OCI-LY3 (cell line): Measurements from ENCODE around the gene RELL1.

Experiments used
- H2AFZ ChIP-seq: fragments of 200-600, 300-600 bp; shearing (Covaris generic); 2 replicates; pipeline ENCODE4 v1.6.0; 2014; ENCODE audit warnings: antibody characterized with exemption, low read depth, low read length
- H3K27ac ChIP-seq: fragments of 200-600, 300-600 bp; sonication (generic); 2 replicates; pipeline ENCODE4 v1.5.1; 2014; ENCODE audit warnings: mild to moderate bottlenecking, low read length, moderate library complexity, mixed read lengths
- H3K27me3 ChIP-seq: fragments of 200-600, 300-600 bp; sonication (generic); 2 replicates; pipeline ENCODE4 v1.6.1; 2014; ENCODE audit warnings: low read depth, low read length, mixed read lengths
- H3K36me3 ChIP-seq: fragments of 200-600, 300-600 bp; sonication (generic); replicated peaks from 2 replicates; pipeline ENCODE3; 2014; ENCODE audit warnings: low read depth, low read length, mixed read lengths
- H3K4me1 ChIP-seq: fragments of 300-600, 200-600 bp; sonication (generic); 2 replicates; pipeline ENCODE4 v1.6.1; 2014; ENCODE audit warnings: low read length, mixed read lengths
- H3K4me2 ChIP-seq: fragments of 200-600, 300-600 bp; sonication (generic); 2 replicates; pipeline ENCODE4 v1.6.1; 2014; ENCODE audit warnings: low read length, mixed read lengths
- H3K4me3 ChIP-seq: fragments of 300-600, 200-600 bp; sonication (generic); 2 replicates; pipeline ENCODE4 v1.5.1; 2014; ENCODE audit warnings: antibody characterized with exemption, mild to moderate bottlenecking, low read length, moderate library complexity
- H3K79me2 ChIP-seq: fragments of 300-600, 200-600 bp; shearing (Covaris generic); 2 replicates; pipeline ENCODE4 v1.6.1; 2014; ENCODE audit warnings: mild to moderate bottlenecking, low read length, mixed read lengths
- H3K9ac ChIP-seq: fragments of 300-600, 200-600 bp; shearing (Covaris generic); 2 replicates; pipeline ENCODE4 v1.6.0; 2014; ENCODE audit warnings: mild to moderate bottlenecking, low read length, moderate library complexity
- H3K9me3 ChIP-seq: fragments of 200-600, 300-600 bp; shearing (Covaris generic); 2 replicates; pipeline ENCODE4 v1.6.1; 2014; ENCODE audit warnings: low read length, mixed read lengths; ENCODE audit not compliant: insufficient read depth
- H4K20me1 ChIP-seq: fragments of 200-600, 300-600 bp; sonication (generic); 2 replicates; pipeline ENCODE4 v1.6.1; 2016; ENCODE audit warnings: low read length, mixed read lengths; ENCODE audit not compliant: insufficient read depth
- CTCF ChIP-seq: fragments of 200-600, 300-600 bp; sonication (generic); IDR thresholded peaks from 2 replicates; pipeline ENCODE4 v1.5.1; 2014; ENCODE audit warnings: antibody characterized with exemption, low read length, low read depth
- EZH2phosphoT487 ChIP-seq: fragments of 200-600 bp; shearing (Covaris generic); IDR thresholded peaks from 2 replicates; pipeline ENCODE4 v1.6.1; 2018; ENCODE audit warnings: antibody characterized with exemption, mixed run types, low read depth

RELL1 gene

GRCh38 chr4:37631551-37631950 is 54.6 kb downstream of the RELL1 start:
- Histone ChIP-seq H3K9ac (no peak overlapping the region), H3K79me2 (no peaks in the 10 kb centered on the region), H3K4me3 (no peak overlapping the region), H3K9me3 (no peaks in the 10 kb centered on the region), H4K20me1 (no peaks in the 10 kb centered on the region), H3K27ac (no peak overlapping the region), H3K27me3 (peaks cover 15% of the 10 kb centered on the region; the same call in 1 of the 2 replicates), H3K36me3 (no peaks in the 10 kb centered on the region), H2AFZ (no peak overlapping the region), H3K4me1 (peaks cover 21% of the 10 kb centered on the region), H3K4me2 (no peak overlapping the region)
- TF ChIP-seq EZH2phosphoT487 (no peak), CTCF (no peak)

- Histone ChIP-seq H2AFZ (no peak overlapping the region), H3K27me3 (peaks cover 6% of the 10 kb centered on the region; the same call in 1 of the 2 replicates), H3K4me2 (no peak overlapping the region), H3K4me1 (peaks cover 19% of the 10 kb centered on the region), H3K9me3 (no peaks in the 10 kb centered on the region), H3K9ac (no peak overlapping the region), H3K4me3 (no peak overlapping the region), H3K27ac (no peak overlapping the region), H4K20me1 (no peaks in the 10 kb centered on the region), H3K36me3 (no peaks in the 10 kb centered on the region), H3K79me2 (no peaks in the 10 kb centered on the region)
- no peak for TF ChIP-seq CTCF
- TF ChIP-seq EZH2phosphoT487 = no peak
Observed at GRCh38 chr4:37629713-37630112, 56.5 kb downstream of the RELL1 start.

- H3K27ac ChIP-seq = no peak overlapping the region
- H3K4me3 ChIP-seq = no peak overlapping the region
- peaks cover 13% of the 10 kb centered on the region for H3K4me1 ChIP-seq
- no peaks in the 10 kb centered on the region for H3K36me3 ChIP-seq
- peaks cover 6% of the 10 kb centered on the region; the same call in 1 of the 2 replicates for H3K27me3 ChIP-seq
- no peak overlapping the region for H3K9ac ChIP-seq
- H4K20me1 ChIP-seq = no peaks in the 10 kb centered on the region
- no peak overlapping the region for H3K4me2 ChIP-seq
- no peaks in the 10 kb centered on the region for H3K9me3 ChIP-seq
- no peaks in the 10 kb centered on the region for H3K79me2 ChIP-seq
- H2AFZ ChIP-seq = no peak overlapping the region
- TF ChIP-seq EZH2phosphoT487 (no peak), CTCF (no peak)
Observed at GRCh38 chr4:37628977-37629609, 57.1 kb downstream of the RELL1 start.

DNA sequence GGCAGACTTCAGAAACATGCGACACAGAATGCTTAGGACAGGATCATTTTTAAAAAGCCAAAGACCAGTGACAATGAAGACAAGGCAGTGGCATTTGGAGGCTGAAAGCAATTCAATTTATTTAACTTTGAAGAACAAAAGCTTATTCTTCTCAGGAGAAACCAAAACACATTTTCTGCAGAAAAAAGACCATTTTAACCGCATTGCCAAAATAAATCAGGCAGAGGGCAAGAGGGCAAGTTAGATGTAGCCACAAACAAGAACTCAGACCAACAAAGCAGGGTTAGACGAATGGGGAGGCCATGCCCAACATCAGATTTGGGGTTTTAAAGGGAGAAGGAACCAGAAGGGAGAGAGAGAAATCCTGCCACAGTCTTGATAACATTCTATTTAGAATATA is 58.9 kb downstream of the RELL1 start:
- no peaks in the 10 kb centered on the region for H3K79me2 ChIP-seq
- no peak overlapping the region for H3K27ac ChIP-seq
- no peak overlapping the region for H3K4me2 ChIP-seq
- TF ChIP-seq EZH2phosphoT487 (no peak), CTCF (no peak)
- H3K36me3 ChIP-seq = no peaks in the 10 kb centered on the region
- no peak overlapping the region for H3K9ac ChIP-seq
- no peak overlapping the region for H2AFZ ChIP-seq
- H3K9me3 ChIP-seq = no peaks in the 10 kb centered on the region
- peaks cover 2% of the 10 kb centered on the region for H3K4me1 ChIP-seq
- H3K27me3 ChIP-seq = peaks cover 6% of the 10 kb centered on the region; the same call in 1 of the 2 replicates
- H4K20me1 ChIP-seq = no peaks in the 10 kb centered on the region
- H3K4me3 ChIP-seq = no peak overlapping the region
